Measurements from ENCODE around the gene ULK1.
"Not testable (repeated sequence)": the region's sequence is repeated elsewhere in the genome, so short reads cannot be mapped to it uniquely, and the experiment has no call there.

ULK1 gene

DNA sequence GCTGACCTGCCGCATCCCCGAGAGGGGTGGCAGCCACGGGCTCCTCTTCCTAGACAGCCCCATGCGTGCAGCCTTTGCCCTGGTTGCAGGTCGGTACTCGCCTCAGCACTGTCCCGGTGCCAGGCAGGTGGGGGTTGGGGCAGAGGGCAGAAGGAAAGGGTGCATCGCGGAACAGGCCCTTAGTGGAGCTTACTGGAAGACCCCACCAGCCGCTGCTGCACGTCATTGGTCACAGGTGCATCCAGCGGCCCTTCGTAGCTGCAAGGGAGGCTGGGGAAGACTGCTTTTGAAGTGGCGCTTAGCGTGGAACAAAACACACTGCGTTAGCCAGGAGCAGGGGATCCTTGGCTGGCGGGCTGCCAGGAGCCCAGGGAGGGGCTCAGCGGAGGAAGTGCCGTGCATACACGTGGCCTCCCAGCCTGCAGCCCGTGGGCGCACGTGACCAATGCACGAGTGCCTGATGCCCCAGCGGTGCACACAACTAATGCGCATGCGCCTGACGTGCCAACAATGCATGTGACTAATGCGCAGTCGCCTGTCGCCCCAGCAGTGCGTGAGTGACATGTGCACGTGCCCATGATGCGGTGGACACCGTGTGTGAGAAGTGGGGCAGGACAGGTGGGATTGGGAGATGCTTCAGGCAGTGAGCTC is 50.3 kb downstream of the ULK1 start:
- DNase-seq: no peak

GRCh38 chr12:131946757-131947156 is 52.3 kb downstream of the ULK1 start:
- DNase-seq: no peak

DNA sequence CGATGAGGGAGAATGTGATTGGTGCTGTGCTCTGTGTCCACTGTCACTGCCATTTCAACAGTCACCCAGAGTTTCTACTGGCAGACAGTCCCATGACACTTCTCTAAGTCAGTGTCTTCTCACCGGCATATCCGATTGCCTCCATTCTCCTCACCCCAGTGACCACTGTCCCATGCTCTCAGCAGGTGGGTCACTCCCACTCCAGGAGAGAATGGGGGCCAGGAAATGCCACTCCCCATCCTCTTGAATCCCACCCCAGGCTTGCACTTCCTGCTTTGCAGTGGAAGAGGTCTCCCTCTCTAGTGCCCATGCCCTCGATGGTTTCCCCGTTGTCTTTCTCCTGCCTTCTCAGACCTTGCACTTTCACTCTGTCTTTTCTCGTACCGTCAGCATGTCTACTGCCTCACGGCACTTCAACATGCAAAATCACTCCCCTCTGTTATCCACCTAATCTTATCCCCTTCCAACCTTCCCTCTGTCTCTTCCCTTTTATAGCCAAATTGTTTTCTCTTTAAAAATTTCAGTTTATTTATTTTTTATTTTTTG is 53.1 kb downstream of the ULK1 start:
- no peak for DNase-seq

GRCh38 chr12:131948166-131948712 is 53.8 kb downstream of the ULK1 start:
- DNase-seq: no peak

DNA sequence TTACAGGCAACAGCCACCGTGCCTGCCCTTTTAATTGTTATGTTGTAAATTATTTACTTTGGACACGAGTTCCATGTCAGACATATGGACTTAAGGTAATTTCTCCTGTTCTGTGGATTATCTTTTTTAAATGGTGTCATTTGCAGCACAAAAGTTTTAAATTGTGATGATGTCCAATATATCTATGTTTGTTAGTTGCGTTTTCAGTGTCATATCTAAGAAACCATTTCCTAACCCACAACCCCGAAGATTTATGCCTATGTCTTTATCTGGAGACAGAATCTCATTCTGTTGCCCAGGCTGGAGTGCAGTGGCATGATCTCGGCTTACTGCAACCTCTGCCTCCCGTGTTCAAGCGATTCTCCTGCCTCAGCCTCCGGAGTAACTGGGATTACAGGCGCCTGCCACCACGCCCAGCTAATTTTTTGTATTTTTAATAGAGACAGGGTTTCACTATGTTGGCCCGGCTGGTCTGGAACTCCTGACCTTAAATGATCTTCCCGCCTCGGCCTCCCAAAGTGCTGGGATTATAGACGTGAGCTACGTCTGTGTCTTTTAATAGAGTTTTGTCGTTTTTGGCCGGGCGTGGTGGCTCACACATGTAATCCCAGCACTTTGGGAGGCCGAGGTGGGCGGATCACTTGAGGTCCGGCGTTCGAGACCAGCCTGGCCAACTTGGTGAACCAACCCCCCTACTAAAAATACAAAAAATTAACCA is 54.5 kb downstream of the ULK1 start:
- not testable (repeated sequence) for DNase-seq

GRCh38 chr12:131949431-131950181 is 55.2 kb downstream of the ULK1 start, which contains the start of gene EP400:
Gene EP400 (plus strand): TSS chr12:131949942. CDS start chr12:131960620, 10,678 bp downstream.
- peak; percentile 97 for DNase-seq

DNA sequence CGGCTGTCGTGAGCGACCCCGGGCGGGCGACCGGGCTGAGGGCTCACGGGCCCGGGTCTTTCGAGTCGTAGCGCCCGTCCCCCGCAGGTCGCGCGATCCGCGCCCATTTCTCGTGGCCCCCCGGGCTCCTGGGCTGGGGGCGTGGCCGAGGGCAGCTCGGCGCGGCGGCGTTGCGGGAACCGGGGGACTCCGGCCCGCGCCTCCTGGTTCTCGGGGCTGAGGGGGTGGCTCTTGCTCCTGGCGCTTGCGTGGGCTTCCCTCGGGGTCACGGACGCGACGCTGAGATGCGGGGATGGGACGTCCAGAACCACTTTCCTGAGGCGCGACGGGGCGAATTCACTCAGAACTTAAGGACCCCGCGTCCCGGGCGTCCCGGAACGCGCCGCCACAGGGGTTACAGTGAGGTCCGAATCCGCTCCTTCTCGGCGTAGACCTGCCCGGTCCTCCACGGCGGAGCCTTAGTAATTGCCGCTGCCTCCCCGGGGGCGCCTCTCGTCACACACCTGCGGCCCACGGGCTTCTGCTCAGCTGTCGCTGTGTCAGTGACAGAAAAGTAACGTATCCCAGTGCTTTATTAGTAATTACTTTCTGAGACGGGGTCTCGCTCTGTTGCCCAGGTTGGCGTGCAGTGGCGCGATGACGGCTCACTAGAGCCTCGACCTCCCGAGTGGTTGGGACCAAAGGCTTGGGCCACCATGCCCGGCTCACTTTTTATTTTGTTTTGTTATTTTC is 55.9 kb downstream of the ULK1 start:
- peak; percentile 26 for DNase-seq

DNA sequence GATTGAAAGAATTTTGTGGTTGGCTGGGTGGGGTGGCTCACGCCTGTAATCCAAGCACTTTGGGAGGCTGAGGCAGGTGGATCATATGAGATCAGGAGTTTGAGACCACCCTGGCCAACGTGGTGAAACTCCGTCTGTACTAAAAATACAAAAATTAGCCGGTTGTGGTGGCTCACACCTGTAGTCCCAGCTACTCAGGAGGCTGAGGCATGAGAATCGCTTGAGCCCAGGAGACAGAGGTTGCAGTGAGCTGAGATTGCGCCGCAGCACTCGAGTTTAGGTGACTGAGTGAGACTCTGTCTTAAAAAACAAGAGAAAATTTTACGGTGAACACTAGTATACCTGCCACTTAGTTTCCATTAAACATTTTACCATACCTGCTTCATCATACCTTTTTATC is 59.4 kb downstream of the ULK1 start:
- not testable (repeated sequence) for DNase-seq

DNA sequence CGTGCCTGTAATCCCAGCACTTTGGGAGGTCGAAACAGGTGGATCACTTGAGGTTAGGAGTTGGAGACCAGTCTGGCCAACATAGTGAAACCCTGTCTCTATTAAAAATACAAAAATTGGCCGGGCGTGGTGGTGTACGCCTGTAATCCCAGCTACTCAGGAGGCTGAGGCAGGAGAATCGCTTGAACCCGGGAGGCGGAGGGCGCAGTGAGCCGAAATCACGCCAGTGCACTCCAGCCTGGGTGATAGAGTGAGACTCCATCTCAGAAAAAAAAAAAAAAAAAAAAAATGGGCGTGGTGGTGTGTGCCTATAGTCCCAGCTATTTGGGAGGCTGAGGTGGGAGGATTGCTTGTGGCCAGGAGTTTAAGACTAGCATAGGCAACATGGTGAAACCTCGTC is 60.0 kb downstream of the ULK1 start:
- DNase-seq: not testable (repeated sequence)

DNA sequence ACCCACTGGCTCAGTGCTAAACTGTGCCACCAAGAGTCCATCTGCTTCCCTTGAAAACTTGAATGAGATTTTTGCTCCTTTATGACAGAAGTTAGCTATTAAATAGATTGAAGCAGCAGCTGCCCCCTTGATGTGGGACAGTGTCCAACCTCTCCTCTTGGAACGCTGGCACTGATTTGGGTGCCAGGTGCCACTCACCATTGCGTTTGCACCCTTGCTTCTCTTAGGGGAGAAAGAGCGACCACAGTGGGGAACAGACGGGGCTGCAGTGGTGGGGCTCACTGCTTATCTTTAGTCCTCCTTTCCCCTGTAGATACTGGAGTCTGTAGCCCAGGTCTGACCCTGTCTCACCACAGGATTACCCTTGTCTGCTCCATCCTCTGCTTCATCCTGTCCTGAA is 64.7 kb downstream of the ULK1 start:
- no peak for DNase-seq

DNA sequence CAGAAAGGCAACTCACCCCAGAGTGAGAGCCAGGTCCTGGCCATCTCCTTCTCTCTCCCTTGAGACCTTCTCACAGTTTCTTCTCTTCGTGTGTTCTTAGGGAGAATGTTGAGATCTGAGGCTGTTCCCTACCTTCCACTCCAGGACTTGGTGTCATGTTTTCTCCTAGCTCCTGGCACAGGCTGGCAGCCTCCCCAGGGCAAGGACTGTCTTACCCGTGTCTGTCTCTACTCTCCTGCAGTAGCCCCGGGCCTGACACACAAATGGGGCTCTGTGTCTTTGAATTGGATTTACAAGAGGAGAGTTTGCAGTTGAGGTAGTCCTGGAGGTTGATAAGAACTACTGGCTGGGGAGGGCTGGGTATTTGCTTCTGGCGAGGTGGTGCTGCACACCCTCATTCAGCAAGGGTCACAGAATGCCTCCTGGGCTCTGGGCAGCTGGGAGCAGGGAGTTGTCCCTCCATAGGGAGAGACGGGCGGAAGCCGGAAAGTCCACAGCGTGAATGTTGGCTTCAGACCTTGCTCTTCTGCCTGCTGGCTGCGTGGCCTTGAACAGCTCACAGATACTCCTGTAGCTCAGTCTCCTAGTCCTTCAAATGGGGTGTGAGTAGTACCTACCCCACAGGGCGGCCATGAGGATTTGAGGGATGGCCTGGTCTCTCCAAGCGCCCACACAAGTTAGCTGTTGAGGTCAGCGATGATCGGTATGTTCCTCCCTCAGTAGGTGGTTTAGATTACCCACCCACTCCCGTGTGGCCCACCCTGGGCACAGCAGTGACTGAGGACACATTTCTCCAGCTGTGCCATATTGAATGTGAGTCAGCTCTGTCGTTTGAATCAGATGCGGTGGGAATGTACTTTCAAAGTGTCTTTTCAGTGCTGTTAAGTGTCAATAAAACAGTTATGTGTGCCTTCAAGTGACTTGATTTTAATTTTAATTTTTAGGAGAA is 65.5 kb downstream of the ULK1 start:
- DNase-seq: no peak

DNA sequence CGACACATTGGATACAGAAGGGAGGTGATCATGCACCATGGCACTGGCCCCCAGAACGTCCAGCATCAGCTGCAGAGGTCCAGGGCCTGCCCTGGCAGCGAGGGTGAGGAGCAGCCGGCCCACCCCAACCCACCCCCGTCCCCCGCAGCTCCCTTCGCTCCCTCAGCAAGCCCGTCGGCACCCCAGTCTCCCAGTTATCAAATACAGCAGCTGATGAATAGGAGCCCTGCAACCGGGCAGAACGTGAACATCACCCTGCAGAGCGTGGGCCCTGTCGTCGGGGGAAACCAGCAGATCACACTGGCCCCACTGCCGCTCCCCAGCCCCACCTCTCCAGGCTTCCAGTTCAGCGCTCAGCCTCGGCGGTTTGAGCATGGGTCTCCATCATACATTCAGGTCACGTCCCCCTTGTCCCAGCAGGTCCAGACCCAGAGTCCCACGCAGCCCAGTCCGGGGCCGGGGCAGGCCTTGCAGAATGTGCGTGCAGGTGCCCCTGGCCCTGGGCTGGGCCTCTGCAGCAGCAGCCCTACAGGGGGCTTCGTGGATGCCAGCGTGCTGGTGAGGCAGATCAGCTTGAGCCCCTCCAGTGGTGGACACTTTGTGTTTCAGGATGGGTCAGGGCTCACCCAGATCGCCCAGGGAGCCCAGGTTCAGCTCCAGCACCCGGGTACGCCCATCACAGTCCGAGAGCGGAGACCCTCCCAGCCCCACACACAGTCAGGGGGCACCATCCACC is 66.3 kb downstream of the ULK1 start:
- not testable (repeated sequence) for DNase-seq

GRCh38 chr12:131961328-131961727 is 66.9 kb downstream of the ULK1 start:
- not testable (repeated sequence) for DNase-seq

DNA sequence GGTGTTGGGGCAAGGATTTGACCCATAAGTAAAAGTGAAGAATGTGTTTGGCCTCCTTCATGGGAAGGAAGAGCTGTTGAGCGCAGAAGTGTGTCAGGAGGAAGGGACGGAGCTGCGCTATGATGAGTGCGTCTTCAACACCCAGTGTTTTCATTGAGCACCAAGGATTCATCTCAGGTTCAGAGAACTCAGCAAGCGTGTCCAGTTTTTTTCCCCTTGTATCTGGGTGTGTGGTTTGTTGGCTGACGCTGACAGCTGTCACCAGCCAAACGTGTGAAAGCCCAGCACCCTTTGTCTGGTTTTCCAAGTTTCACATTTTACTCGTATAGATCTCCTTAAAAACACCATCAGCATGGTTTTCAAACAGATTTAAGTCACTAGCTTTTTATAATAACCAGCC is 67.6 kb downstream of the ULK1 start:
- DNase-seq: no peak

DNA sequence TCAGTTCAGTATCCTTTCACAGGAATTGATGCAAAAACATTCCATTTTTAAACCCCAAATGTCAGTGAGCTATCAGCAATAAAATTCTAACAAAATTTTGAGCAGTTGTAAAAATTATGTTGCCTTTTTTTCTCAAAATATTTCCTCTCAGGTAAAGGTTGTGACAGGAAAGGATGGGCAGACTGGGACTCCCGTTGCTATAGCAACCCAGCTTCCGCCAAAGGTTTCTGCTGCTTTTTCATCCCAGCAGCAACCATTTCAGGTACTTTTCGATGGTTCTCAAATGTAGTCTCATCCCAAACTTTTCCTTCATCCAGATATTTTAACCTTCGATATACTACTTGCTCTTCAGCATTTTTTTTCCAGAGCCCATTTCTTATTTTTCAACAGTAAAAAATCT is 69.0 kb downstream of the ULK1 start:
- no peak for DNase-seq

DNA sequence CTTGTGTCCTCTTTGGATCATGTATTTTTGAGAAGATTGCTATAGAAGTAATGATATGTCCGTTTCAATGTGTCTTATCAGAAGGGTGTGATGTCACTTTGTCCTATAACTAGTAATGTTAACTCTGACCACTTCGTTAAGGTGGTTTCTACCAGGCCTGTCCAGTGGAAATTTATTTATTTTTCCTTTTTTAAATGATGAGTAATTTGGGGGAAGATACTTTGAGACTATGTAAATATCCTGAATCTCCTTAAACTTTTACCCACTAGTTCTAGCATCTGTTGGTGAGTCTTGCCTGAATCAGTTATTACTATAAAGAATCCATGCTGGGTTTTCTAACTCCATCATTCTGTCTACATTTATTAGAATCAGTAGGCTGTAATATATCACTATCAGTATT is 70.7 kb downstream of the ULK1 start:
- DNase-seq: no peak

- DNase-seq: no peak
Observed at GRCh38 chr12:131971226-131971625, 76.8 kb downstream of the ULK1 start.

Data from right hindlimb (tissue), 1 donor.